Measurements from ENCODE around the gene FSHB.
"Not testable (repeated sequence)": the region's sequence is repeated elsewhere in the genome, so short reads cannot be mapped to it uniquely, and the experiment has no call there.

FSHB gene

GRCh38 chr11:30230714-30231113 is at the start of gene FSHB:
Gene FSHB (plus strand): TSS chr11:30231014. CDS start chr11:30231903, 889 bp downstream.
- DNase-seq = no peak

GRCh38 chr11:30186748-30187147 is 44.1 kb upstream of the FSHB start:
- no peak for DNase-seq

GRCh38 chr11:30192620-30193019 is 38.2 kb upstream of the FSHB start:
- DNase-seq = no peak

GRCh38 chr11:30196400-30197206 is 34.2 kb upstream of the FSHB start:
- DNase-seq = peak; percentile 23

- DNase-seq = no peak
Observed at GRCh38 chr11:30197869-30198268, 32.9 kb upstream of the FSHB start.

- not testable (repeated sequence) for DNase-seq
Observed at GRCh38 chr11:30202989-30203388, 27.8 kb upstream of the FSHB start.

GRCh38 chr11:30203850-30204249 is 27.0 kb upstream of the FSHB start:
- DNase-seq = no peak

GRCh38 chr11:30206249-30206996 is 24.4 kb upstream of the FSHB start:
- DNase-seq = no peak

GRCh38 chr11:30210357-30210756 is 20.5 kb upstream of the FSHB start:
- no peak for DNase-seq

GRCh38 chr11:30216534-30216933 is 14.3 kb upstream of the FSHB start:
- no peak for DNase-seq

- DNase-seq = no peak
Observed at GRCh38 chr11:30218278-30218677, 12.5 kb upstream of the FSHB start.

GRCh38 chr11:30225642-30226041 is 5.2 kb upstream of the FSHB start:
- no peak for DNase-seq

GRCh38 chr11:30228323-30228884 is 2.4 kb upstream of the FSHB start:
- no peak for DNase-seq

- DNase-seq = no peak
Observed at GRCh38 chr11:30239025-30239424, 8.2 kb downstream of the FSHB start.

- DNase-seq = no peak
Observed at GRCh38 chr11:30244265-30244664, 13.5 kb downstream of the FSHB start.

GRCh38 chr11:30245621-30246020 is 14.8 kb downstream of the FSHB start:
- DNase-seq = no peak

GRCh38 chr11:30254307-30255298 is 23.8 kb downstream of the FSHB start:
- DNase-seq = no peak

GRCh38 chr11:30255637-30256036 is 24.8 kb downstream of the FSHB start:
- no peak for DNase-seq

GRCh38 chr11:30257058-30257457 is 26.2 kb downstream of the FSHB start:
- no peak for DNase-seq

GRCh38 chr11:30258679-30259078 is 27.9 kb downstream of the FSHB start:
- no peak for DNase-seq

- DNase-seq = no peak
Observed at GRCh38 chr11:30260813-30261212, 30.0 kb downstream of the FSHB start.

GRCh38 chr11:30261821-30262220 is 31.0 kb downstream of the FSHB start:
- no peak for DNase-seq

- DNase-seq = not testable (repeated sequence)
Observed at GRCh38 chr11:30268638-30269037, 37.8 kb downstream of the FSHB start.

All from NCI-H2171 (cell line).